HL-60/S4 treated with retinoic acid at 250 ng/mL for 4 days and 3 days (cell line): ENCODE measurements around the gene CHRM1.

Experiments used
- in situ Hi-C: fragments of 300-500 bp; cut with MboI; formaldehyde crosslinking; loops from 2 replicates; pipeline ENCODE4 v1.7.0; 2022; ENCODE audit warnings: low sequenced_read_pairs

The CHRM1 gene

DNA sequence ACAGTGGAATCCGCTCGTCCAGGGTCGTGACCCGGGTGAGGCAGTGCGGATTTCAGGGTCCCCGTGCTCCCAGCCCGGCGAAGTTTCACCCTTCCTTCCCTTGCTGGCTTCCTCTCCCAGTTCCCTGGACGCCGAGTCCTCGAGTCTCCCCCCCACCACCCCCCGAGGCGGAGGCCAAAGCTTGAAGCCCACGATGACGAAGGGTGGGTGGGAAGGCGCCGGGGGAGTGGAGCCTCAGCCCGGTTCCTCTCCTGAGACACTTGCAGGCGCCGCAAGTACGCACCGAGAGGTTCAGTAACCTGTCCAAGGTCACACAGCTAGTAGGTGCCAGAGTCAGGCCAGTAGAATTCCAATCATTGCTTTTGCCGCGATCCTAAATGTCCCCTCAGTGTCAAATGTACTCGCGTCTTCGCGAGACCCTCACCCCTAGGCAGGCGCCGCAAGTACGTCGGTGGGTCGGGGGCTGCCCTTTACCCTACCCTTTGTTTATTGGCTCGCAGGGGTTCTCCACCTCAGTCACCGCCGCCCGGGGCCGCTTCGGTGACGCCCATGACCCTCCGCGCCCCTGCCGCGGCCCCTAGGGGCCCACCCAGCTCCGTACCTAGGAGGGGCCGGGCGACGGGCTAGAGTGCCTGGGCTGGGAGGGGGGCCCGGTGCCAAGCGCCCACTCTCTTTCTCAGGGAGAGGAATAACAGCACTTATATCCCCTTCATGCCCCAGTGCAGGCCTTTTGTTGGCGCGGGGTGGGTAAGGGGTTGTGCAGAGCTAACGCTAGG lies 5.7 kb upstream of the CHRM1 start:
- in situ Hi-C loops, result no loop called here

DNA sequence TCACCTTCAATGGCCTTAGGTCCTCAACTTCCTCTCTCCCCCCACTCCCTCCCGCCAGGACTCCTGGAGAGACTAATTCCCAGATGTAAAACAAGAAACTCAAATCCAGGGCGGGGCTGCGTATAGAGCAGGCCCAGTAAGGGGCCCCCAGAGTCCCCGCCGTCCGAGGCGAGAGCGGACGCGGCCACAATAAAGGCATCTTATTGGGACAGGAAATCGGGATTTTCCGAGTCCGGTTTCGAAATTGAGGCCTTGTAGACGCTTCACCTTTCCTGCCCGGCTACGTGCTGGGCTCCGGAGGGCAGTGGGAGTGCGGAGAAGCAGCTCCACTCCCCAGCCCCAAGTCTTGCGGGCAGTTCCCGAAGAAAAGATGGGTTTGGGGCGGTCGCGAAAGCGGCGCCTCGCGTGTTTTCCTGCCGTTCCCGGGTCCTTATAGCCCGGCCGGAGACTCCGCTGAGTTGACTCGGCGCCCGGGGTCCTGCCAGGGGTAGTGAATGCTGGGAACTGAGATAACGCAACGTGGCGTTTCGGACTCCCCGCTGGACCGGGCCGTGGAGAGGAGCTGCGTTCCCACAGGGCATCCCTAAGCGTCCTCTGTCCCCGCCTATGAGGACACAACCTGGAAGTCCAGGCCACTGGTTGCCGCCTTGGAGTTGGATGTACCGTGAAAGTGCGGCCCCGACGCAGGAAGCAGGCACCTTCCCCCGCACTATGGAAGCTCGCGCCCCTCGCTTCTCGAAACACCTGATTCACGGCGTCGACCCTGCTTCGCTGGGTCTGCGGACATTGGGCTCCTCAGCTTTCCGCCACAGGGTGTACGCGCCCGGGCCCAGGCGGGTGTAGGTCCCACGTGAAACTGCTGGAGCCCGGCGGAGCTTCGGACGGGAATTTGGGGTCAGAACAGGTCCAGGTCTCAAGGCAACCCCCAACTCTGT lies 4.8 kb upstream of the CHRM1 start:
- in situ Hi-C loops, result no loop called here

GRCh38 chr11:62925308-62925707 lies 4.1 kb upstream of the CHRM1 start:
- in situ Hi-C loops, result no loop called here

DNA sequence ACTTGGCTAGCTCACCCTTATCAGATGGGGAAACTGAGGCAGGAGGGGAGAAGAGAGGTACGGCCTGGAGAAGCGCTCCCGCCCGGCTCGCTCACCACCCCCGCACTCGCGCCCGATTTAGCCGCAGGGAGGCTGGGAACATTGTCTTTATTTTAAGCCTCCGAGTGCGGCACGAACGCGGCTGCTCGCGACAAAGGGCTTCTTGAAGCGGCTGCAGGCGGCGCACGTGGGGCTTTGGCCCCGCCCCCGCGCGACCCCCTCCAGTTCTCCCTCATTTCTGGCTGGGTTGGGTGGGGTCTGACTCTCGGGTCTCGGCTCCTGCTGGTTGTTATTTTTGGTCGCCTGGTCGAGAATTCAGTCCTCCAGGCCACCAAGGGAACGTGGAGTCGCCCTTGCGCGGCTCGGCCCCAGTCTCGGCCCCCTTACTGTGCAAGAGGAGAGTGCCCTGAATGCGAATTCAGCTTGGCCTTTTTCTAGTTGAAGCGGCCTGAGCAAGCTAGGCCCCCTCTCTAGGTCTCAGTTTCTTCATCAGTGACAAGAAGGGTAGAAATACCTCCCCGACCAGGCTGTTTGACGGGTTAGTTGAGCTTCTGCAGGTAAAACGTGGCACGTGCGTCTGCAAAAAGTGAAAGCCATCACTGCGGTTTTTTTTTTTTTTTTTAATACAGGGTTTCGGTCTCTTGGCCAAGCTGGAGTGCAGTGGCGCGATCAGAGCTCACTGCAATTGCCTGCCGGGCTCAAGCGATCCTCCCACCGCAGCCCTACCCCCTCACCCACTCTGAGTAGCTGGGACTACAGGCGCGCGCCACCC lies 2.6 kb upstream of the CHRM1 start:
- in situ Hi-C loops, result loop anchor here (25.0 kb wide), 1 partner anchor 713 kb away; no protein-coding TSS in a partner anchor

DNA sequence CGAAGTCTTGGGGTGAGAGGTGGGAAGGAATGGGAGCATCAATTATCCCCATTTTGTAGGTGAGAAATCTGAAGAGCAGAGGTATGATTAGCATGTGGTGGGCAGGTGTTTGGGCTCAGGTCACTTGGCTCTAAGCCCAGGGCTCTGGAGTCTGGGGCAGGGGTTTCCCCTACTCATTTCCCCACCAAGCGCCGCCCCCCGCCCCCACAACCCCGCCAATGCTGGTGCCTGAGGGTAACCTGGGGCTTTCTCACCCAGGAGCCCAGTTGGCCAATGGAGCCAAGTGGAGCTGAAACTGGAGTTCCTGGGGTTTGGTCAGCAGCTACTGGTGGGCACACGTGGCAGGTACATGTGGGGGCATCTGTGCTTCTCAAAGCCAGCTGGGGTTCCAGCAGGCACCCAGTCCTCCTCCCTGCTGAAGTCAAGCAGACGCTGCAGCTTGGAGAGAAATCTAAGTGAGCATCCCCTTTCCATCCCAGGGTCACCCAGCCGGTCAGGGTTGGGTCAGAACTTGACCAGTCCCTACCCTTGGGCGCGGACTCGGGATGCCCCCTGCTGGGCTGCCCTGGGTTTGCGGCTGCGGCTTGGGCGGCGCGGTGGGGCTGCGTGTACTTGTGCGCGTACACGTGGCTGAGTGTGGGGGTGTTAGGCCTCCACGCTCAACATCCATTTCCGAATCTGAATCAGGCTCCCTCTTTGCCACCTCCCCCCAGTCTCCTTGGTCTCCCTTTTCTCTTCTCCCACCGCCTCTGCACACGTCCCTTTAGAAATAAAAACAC lies 1.7 kb upstream of the CHRM1 start:
- in situ Hi-C loops, result loop anchor here (25.0 kb wide), 1 partner anchor 714 kb away; no protein-coding TSS in a partner anchor

DNA sequence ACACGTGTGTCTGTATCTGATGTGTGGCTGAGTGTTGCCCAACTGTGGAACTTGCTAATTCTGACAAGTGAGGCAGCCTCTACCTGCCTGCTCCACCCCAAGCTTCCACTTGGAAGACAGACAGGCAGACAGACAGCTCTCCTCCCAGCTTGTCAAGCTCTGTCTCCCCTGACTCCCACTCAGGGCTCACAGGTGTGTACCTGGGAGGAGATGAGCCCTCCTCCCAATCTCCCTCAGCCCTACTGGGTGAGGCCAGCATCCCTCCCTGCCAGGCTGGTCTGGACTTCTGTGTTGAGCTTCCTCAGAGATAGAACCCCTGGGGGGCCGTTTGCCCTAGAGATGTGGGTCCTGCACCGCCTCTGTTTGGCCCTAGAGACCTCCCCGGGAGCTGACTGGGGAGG lies 1.0 kb upstream of the CHRM1 start:
- in situ Hi-C loops, result loop anchor here (25.0 kb wide), 1 partner anchor 715 kb away; no protein-coding TSS in a partner anchor

GRCh38 chr11:62921573-62922188 lies 518 bp upstream of the CHRM1 start:
- in situ Hi-C loops, result loop anchor here (25.0 kb wide), 1 partner anchor 716 kb away; no protein-coding TSS in a partner anchor

- in situ Hi-C loops, result loop anchor here (25.0 kb wide), 1 partner anchor 717 kb away; no protein-coding TSS in a partner anchor
Observed at GRCh38 chr11:62919898-62920640, 1.1 kb downstream of the CHRM1 start.

DNA sequence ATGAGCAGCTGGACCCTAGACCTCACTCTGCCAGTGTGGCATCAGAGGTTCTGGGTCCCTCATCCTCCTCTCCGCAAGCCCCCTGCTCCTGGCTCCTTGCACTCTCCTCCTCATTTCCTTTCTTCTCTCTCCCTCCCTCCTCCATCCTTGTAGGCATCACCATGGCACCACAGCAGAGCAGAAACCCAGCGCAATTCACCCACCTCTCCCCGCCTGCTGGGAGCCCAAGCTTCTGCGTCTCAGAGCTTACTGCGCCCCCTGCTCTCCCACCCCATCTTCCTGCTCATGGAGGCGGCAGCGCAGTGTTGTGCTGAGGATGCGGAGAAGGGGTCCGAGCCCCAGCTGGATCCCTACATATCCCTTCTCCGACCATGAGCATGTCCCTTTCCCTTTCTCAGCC lies 1.7 kb downstream of the CHRM1 start:
- in situ Hi-C loops, result loop anchor here (25.0 kb wide), 1 partner anchor 718 kb away; no protein-coding TSS in a partner anchor

DNA sequence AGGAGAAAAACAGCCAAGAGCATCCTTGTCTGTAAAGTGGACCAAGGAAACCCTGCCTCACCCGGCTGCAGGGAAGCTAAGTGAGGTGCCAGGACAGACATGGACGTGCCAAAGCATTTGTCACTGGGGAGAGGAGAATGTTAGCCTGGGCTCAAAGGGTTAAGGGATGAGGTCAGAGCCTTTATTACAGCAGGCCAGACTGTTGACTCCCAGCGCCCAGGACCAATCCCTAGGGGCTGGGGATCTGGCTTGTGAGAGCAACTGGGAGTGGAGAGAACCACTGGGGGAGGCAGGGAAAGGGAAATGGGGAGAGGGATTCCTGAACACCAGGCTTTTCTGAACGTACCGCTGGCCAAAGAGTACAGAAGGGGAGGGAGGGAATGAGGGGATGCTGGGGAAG lies 2.6 kb downstream of the CHRM1 start:
- in situ Hi-C loops, result loop anchor here (25.0 kb wide), 1 partner anchor 719 kb away; no protein-coding TSS in a partner anchor

DNA sequence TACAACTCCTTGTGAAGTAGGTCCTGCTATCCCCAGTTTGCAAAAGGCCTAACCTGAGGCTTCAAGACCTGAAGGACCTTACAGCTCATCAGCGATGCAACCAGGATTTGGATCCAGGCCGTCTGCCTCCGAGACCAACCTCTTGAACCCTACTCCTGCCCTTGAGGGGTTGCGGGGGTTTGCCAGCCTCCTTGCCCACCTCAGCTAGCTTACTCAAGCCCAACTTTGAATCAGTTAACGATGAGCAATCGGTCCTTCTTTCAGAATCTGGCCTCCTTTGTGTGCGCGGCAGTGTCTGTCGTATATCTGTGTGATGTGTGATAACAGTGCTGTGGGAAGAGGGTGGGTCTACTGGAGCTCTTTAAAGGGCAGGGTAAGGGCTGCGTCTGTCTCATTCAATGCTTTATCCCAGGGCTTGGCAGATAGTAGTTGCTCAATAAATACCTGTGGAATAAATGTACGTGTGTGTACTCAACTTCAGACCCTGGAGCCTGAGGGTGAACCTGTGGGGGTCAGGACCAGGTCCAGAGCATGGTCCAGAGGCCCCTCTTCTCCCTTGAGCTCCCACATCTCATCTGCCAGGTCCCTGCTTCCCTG lies 3.2 kb downstream of the CHRM1 start:
- in situ Hi-C loops, result loop anchor here (25.0 kb wide), 1 partner anchor 719 kb away; no protein-coding TSS in a partner anchor

- in situ Hi-C loops, result loop anchor here (25.0 kb wide), 1 partner anchor 723 kb away; no protein-coding TSS in a partner anchor
Observed at GRCh38 chr11:62914416-62914815, 6.7 kb downstream of the CHRM1 start.

- in situ Hi-C loops, result loop anchor here (25.0 kb wide), 1 partner anchor 725 kb away; no protein-coding TSS in a partner anchor
Observed at GRCh38 chr11:62912268-62912667, 8.9 kb downstream of the CHRM1 start.

DNA sequence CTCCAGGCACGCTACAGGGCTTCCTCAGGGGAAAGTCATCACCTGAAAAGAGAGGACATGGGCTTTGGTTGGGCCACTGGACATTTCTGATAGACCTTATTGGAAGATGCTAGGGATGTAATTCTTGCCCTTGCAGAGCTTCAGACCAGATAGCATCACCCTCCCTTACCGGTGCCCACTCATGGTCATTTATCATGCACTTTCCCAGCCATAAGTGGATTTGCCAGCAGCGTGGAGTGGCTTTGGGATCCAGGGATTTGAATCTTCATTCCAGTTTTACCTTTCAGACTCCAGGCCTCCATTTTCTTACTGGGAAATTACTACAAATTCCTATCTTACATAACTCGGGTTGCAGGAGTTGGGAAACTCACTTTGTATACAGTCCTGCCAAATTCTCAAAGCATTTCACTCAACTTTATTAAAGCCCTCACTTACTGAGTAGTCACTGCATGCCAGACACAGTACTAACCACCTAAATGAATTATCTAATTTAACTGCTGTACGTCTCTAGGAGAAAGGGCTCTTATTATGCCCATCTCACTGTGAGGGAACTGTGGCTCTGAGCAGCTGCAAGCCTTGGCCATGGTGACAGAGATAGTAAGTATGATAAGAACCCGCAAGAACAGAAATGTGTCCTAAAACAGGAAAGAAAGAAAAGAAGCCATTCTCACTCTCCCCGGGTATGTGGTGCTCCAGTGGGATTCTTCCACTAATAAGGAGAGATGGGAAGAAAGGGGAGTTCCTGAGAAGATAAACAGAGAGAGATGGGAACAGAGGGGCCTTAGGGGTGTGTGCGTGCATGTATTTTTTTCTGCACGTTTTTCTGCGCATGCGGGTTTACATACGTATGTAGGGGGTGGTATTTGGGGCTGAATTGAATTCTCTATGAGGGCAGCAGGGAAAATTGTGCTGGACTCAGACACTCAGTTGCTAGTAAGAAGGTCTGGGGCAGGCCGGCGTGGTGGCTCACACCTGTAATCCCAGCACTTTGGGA lies 9.7 kb downstream of the CHRM1 start:
- in situ Hi-C loops, result loop anchor here (25.0 kb wide), 1 partner anchor 726 kb away; no protein-coding TSS in a partner anchor

DNA sequence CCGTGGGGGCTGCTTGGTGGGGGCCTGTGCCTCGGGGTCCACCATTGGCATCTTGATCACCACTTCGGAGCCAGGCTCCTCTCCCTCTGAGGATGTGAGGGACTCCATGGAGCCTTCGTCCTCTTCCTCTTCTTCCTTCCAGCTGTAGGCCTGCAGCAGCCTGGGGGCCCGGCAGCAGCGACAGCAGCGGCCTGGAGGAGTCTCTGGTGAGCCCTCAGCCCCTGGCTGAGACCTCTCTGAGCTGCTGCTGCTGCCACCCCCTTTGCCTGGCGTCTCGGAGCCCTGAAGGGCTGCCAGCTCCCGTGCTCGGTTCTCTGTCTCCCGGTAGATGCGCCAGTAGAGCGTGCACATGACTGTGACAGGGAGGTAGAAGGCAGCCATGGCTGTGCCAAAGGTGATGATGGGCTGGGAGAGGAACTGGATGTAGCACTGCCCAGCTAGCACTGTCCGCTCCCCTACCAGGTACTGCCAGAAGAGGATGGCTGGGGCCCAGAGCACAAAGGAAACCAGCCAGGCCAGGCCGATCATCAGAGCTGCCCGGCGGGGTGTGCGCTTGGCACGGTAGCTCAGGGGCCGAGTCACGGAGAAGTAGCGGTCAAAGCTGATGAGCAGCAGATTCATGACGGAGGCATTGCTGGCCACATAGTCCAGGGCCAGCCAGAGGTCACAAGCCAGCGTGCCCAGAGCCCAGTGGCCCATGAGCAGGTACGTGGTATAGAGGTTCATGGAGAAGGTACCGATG lies 10.9 kb downstream of the CHRM1 start:
- in situ Hi-C loops, result loop anchor here (25.0 kb wide), 1 partner anchor 727 kb away; no protein-coding TSS in a partner anchor
